Thoracic aorta endothelial cell (primary cell): Measurements from ENCODE around the gene SPATA16. TPM values are rescaled to one million over a fixed set of nuclear protein-coding genes. Genes with fewer than 3 reads are reported as not detected.

Experiments
- total RNA-seq: library from RNA; depleted of rRNA; stranded (reverse); fragments of >200 nt; gene quantifications from 2 replicates; pipeline ENCODE4 v1.2.3, GENCODE V29; 2012

Gene SPATA16
- total RNA-seq = not detected in 2 replicates

GRCh38 chr3:173140986-173141385 is at the start of gene SPATA16:
Gene SPATA16, minus strand, starts transcription at chr3:173141235. Its CDS starts 23,504 bp downstream, at chr3:173117731.

